Activated naive CD8-positive, alpha-beta T cell treated with anti-CD3 and anti-CD28 coated beads for 36 hours (primary cell): ENCODE results near the gene TMPRSS12. TPM values are rescaled to one million over a fixed set of nuclear protein-coding genes. Genes with fewer than 3 reads are reported as not detected.
"Not testable (repeated sequence)": the region's sequence is repeated elsewhere in the genome, so short reads cannot be mapped to it uniquely, and the experiment has no call there.

Source experiments
- DNase-seq: peaks from one replicate; pipeline ENCODE4 v3.0.0; 2021
- H3K27ac Mint-ChIP-seq: one replicate; pipeline ENCODE4 v1.8.0; 2022; ENCODE audit warnings: mild to moderate bottlenecking, moderate library complexity, mixed read lengths
- H3K27me3 Mint-ChIP-seq: one replicate; pipeline ENCODE4 v1.8.0; 2022; ENCODE audit warnings: mild to moderate bottlenecking, mixed read lengths
- H3K36me3 Mint-ChIP-seq: one replicate; pipeline ENCODE4 v1.8.0; 2021; ENCODE audit warnings: mild to moderate bottlenecking, mixed read lengths
- H3K4me1 Mint-ChIP-seq: one replicate; pipeline ENCODE4 v1.8.0; 2021; ENCODE audit warnings: mixed read lengths
- H3K4me3 Mint-ChIP-seq: one replicate; pipeline ENCODE4 v1.8.0; 2022; ENCODE audit warnings: mild to moderate bottlenecking, moderate library complexity, mixed read lengths
- H3K9me3 Mint-ChIP-seq: one replicate; pipeline ENCODE4 v1.8.0; 2022; ENCODE audit warnings: mixed read lengths
- total RNA-seq, 2 experiments: library from RNA; stranded (reverse); gene quantifications; one replicate each; pipeline ENCODE4 v1.2.3, GENCODE V29; 2021

Gene TMPRSS12
- total RNA-seq, 2 experiments from 2014 or later = not detected

DNA sequence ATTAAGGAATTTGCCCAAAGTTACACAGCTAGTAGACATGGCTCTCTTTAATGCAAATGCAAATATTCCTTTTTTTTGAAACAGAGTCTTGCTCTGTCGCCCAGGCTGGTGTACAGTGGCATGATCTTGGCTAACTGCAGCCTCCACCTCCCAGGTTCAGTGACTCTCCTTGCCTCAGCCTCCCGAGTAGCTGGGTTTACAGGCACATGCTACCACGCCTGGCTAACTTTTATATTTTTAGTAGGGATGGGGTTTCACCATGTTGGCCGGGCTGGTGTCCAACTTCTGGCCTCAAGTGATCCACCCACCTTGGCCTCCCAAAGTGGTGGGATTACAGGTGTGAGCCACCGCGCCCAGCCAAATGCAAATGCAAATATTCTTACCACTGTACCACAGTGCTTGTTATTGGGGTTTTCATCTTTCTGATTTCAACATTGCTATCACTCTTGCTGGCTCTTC, 85.1 kb downstream of the TMPRSS12 start:
- Mint-ChIP-seq H3K36me3 (peaks cover 3% of the 10 kb centered on the region), H3K27ac (no peak overlapping the region), H3K27me3 (no peaks in the 10 kb centered on the region), H3K4me1 (peaks cover 42% of the 10 kb centered on the region), H3K4me3 (no peak overlapping the region), H3K9me3 (no peaks in the 10 kb centered on the region)
- no peak for DNase-seq

DNA sequence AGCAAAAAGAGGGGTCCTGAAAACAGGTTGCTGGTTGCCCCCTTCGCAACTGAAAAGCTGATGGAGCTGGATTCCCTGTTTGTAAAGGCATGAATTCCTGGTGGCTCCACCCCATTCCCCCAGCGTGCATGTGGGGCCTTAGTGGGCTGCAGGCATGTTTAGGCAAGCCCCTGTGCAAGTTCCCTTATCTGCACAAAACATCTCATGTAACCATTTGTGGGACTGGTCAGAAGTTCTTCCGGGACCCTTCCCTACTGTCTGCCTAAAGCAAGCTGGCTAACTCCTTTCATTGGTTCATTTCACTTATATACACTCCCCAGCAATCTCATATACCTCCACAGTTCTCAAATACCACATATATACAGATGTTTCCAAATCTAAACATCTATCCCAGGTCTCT, 85.7 kb downstream of the TMPRSS12 start:
- no peaks in the 10 kb centered on the region for H3K9me3 Mint-ChIP-seq
- H3K4me1 Mint-ChIP-seq = peaks cover 43% of the 10 kb centered on the region

DNA sequence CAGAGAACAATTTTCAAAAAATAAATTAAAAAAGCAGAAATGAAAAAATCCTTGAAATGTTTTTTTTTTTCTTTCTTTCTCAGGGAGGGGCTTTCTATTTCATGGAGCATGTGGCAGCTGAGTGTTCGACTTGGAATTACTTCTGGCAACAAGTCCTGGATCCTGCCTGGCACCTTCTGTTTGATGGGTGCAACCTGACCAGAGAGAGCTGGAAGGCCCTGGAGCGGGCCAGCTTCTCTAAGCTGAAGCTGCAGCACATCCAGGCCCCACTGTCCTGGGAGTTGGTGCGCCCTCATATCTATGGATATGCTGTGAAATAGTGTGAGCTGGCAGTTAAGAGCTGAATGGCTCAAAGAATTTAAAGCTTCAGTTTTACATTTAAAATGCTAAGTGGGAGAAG, 87.1 kb downstream of the TMPRSS12 start:
- no peaks in the 10 kb centered on the region for H3K27me3 Mint-ChIP-seq
- no peak overlapping the region for H3K4me3 Mint-ChIP-seq
- peaks cover 39% of the 10 kb centered on the region for H3K4me1 Mint-ChIP-seq
- no peak for DNase-seq
- no peaks in the 10 kb centered on the region for H3K9me3 Mint-ChIP-seq
- H3K36me3 Mint-ChIP-seq = peaks cover 3% of the 10 kb centered on the region
- no peak overlapping the region for H3K27ac Mint-ChIP-seq

More for the DNA sequence above, 85.7 kb downstream of the TMPRSS12 start:
- DNase-seq = no peak
- Mint-ChIP-seq H3K27me3 (no peaks in the 10 kb centered on the region), H3K36me3 (peaks cover 3% of the 10 kb centered on the region), H3K4me3 (no peak overlapping the region), H3K27ac (no peak overlapping the region)

DNA sequence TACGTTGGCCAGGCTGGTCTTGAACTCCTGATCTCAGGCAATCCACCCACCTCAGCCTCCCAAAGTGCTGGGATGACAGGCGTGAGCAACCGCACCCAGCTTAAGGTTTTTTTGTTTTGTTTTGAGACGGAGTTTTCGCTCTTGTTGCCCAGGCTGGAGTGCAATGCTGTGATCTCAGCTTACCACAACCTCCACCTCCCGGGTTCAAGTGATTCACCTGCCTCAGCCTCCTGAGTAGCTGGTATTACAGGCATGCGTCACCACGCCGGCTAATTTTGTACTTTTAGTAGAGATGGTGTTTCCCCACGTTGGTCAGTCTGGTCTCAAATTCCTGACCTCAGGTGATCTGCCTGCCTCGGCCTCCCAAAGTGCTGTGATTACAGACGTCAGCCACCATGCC, 87.8 kb downstream of the TMPRSS12 start:
- not testable (repeated sequence) for H3K9me3 Mint-ChIP-seq, H3K27me3 Mint-ChIP-seq, H3K4me3 Mint-ChIP-seq, H3K27ac Mint-ChIP-seq, DNase-seq, H3K36me3 Mint-ChIP-seq
- H3K4me1 Mint-ChIP-seq = peaks cover 32% of the 10 kb centered on the region

DNA sequence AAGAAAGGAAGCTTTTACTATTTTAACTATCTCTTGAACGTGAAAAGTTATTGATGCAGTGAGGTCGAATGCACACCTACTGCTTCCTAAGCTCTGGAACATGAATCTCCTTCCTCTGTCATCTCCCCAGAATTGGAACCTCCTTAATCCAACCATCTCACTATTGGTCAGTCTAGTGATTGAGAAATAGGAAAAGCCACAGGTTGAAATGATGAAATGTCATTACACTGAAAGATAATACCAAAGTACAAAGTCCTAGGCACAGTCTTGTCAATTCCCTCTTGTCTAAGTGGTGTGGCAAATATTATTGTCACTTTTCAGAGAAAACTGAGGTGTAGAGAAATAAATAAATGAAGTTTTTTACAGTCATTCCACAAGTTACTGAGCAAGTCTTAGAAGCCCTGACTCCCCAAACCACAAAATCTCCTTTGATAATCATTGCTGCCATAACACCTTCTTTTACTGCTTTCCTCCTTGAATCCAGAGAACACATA, 90.1 kb downstream of the TMPRSS12 start:
- no peak for DNase-seq
- Mint-ChIP-seq H3K4me1 (peaks cover 22% of the 10 kb centered on the region), H3K27me3 (no peaks in the 10 kb centered on the region), H3K36me3 (peaks cover 3% of the 10 kb centered on the region), H3K4me3 (no peak overlapping the region), H3K27ac (no peak overlapping the region), H3K9me3 (peaks cover 7% of the 10 kb centered on the region)

DNA sequence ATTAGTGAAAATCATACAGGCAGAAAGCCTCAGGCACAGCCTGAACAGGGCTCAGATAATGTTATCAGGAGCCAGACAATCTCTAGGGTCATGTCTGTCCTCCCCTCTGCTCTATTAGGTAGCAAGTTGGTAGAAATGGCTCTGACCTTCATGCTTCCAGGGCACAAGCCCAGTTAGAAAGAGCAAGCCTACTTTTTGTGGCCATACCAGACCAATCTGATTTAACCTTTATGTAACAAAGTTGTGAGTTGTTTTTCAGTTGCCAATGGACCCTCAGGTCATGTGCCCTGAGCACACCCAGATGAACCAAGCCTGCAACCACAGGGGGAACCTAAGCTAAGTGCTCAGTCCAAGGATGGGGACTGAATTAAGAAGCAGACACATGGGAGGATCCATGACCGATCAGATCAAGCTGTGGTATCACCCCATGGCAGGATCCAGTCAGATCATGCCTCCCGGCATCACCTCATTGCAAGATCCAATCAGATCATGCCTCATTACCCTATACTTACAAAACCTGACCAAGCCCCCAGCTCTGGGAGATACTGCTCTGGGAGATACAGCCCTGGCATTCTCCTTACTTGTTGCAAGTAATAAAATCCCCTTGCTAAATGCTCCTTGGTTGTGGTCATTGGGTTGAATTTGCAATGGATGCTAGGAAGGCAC, 90.9 kb downstream of the TMPRSS12 start:
- H3K9me3 Mint-ChIP-seq = peaks cover 7% of the 10 kb centered on the region
- peaks cover 19% of the 10 kb centered on the region for H3K4me1 Mint-ChIP-seq
- H3K27ac Mint-ChIP-seq = no peak overlapping the region

DNA sequence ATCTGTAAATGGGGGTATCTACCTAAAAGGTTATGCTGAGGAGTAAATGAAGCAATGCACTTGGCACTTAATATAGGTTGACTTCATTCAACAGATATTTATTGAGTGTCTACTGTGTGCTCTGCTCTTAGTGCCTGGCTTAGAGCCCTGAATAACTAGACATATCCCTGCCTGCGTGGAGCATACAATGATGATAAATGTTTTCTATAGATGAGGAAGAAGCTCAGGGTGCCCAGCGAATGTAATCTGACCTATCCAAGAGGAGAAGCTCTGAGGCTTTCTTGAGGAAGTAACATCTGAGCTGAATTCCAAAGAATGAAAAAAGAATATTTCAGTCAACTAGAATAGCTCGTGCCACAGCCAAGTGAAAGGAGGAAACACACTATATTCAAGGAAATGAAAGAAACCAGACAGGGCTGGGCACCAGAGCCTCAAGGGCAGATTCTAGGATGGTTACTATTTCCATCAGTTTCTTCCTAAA, 91.7 kb downstream of the TMPRSS12 start:
- Mint-ChIP-seq H3K4me3 (no peak overlapping the region), H3K4me1 (peaks cover 17% of the 10 kb centered on the region), H3K36me3 (peaks cover 9% of the 10 kb centered on the region), H3K27ac (no peak overlapping the region), H3K9me3 (peaks cover 7% of the 10 kb centered on the region), H3K27me3 (no peaks in the 10 kb centered on the region)
- DNase-seq = no peak

More for the DNA sequence above, 90.9 kb downstream of the TMPRSS12 start:
- DNase-seq = no peak
- no peak overlapping the region for H3K4me3 Mint-ChIP-seq
- H3K36me3 Mint-ChIP-seq = peaks cover 4% of the 10 kb centered on the region
- H3K27me3 Mint-ChIP-seq = no peaks in the 10 kb centered on the region

DNA sequence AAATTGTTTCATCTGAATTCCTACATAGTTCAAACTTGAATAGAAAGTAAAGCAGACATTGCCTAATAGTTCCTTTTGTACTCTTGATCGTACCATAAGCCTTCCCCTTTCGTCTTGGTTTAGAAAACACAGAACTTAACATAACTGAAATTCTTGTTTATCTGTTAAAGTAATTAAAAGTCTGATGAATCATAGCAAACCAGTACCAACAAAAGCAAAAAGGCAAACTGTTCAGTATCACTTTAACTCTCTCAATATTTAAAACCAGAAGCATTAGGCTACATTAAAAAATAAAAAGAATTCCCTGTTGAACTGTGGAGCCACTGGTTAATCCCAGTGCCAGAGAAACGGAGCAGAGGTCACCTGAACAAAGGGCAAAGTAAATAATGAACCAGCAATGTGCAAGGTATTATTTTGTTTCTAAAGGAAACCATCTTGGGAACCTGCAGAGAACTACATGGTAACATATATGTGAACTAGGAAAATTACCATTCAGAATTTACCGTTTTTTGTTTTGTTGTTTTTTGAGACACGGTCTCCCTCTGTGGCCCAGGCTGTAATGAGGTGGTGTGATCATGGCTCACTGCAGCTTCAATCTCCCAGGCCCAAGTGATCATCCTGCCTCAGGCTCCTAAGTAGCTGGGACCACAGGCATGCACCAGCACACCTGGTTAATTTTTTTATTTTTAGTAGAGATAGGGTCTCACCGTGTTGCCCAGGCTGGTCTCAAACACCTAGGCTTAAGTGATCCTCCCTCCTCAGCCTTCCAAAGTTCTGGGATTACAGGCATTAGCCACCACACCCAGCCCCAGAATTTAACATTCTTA, 92.5 kb downstream of the TMPRSS12 start:
- no peak overlapping the region for H3K27ac Mint-ChIP-seq
- no peak overlapping the region for H3K4me3 Mint-ChIP-seq
- no peaks in the 10 kb centered on the region for H3K27me3 Mint-ChIP-seq

DNA sequence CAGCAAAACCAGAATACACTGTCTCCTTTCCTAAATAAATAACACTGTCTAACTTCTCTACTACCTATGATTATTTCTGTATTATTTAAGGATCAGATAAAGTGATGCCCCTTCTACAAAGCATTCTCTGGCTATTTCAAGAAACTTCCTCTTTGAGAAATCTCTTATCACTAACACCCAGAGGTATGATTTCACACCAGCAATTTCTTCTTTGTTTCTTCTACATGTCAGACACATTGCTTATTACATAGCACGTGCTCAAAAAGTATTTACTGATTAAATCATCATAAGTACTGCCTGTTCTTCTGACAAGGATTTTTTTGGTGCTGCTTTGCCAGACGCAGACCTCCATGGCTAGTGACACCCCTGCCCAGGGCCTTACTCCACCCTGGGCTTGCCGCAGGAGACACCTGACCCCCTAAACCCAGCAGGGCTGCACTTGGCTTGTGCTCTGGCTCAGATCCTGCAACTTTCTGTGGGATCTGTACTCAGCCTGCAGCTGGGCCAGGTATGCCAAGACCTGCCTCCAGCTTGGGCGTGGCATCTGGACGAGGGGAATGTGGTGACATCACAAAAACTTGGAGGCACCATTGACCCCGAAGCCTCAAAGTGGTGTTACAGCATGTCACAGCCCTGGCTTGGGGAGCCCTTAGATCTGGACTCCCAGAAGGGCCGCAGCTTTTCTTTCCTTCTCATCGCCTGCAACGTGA, 94.2 kb downstream of the TMPRSS12 start:
- H3K9me3 Mint-ChIP-seq = peaks cover 7% of the 10 kb centered on the region
- no peak overlapping the region for H3K4me3 Mint-ChIP-seq
- no peak for DNase-seq
- peaks cover 17% of the 10 kb centered on the region for H3K4me1 Mint-ChIP-seq
- no peak overlapping the region for H3K27ac Mint-ChIP-seq
- peaks cover 7% of the 10 kb centered on the region for H3K36me3 Mint-ChIP-seq
- no peaks in the 10 kb centered on the region for H3K27me3 Mint-ChIP-seq

More for the DNA sequence above, 92.5 kb downstream of the TMPRSS12 start:
- Mint-ChIP-seq H3K4me1 (peaks cover 17% of the 10 kb centered on the region), H3K9me3 (peaks cover 7% of the 10 kb centered on the region), H3K36me3 (peaks cover 7% of the 10 kb centered on the region)
- no peak for DNase-seq

Other genes starting within 250 kb of the TMPRSS12 start
- 10 to 100 TPM; 57.4 to 58.5 TPM for gene ATF1, start 78.8 kb upstream of the TMPRSS12 start, total RNA-seq
- gene HIGD1C, start 109.6 kb downstream of the TMPRSS12 start, total RNA-seq = not detected
- 10 to 100 TPM; 24.5 to 27.3 TPM for gene SLC11A2, start 183.5 kb downstream of the TMPRSS12 start, total RNA-seq
- 10 to 100 TPM; 67.2 to 69.4 TPM for gene LETMD1, start 205.4 kb downstream of the TMPRSS12 start, total RNA-seq
- gene CSRNP2, start 240.7 kb downstream of the TMPRSS12 start, total RNA-seq = 10 to 100 TPM; 10.5 to 10.9 TPM